ENCODE measurements around the gene DDX20. TPM values are rescaled to one million over a fixed set of nuclear protein-coding genes. Genes with fewer than 3 reads are reported as not detected.

DDX20 gene
- total RNA-seq, 4 donors from 2014 or later = 16.0 to 25.0 (median 21.5) TPM

- H3K36me3 ChIP-seq = no peaks in the 10 kb centered on the region
- no peaks in the 10 kb centered on the region for H3K9me3 ChIP-seq
- WGBS = 89% methylated on average over 4 of the region's 4 CpGs
- no peak overlapping the region for H3K27ac ChIP-seq
- H3K27me3 ChIP-seq = no peaks in the 10 kb centered on the region
- DNase-seq (ENCODE audit: low spot score in 2 of 2) = no peak
- TF ChIP-seq EP300 (IDR thresholded peaks at IDR 0.05) (no peak), POLR2AphosphoS5 (IDR thresholded peaks at IDR 0.05) (no peak), POLR2A (IDR thresholded peaks at IDR 0.05) (no peak), CTCF (IDR thresholded peaks at IDR 0.05) (no peak)
- H3K4me1 ChIP-seq = peaks cover 3% of the 10 kb centered on the region
- H3K4me3 ChIP-seq = no peak overlapping the region
Observed at GRCh38 chr1:111784273-111784901, 28.7 kb downstream of the DDX20 start.

GRCh38 chr1:111786669-111787207, 31.0 kb downstream of the DDX20 start:
- 96% methylated on average over 8 of the region's 9 CpGs for WGBS
- Histone ChIP-seq H3K4me3 (no peak overlapping the region), H3K9me3 (no peaks in the 10 kb centered on the region), H3K27me3 (no peaks in the 10 kb centered on the region), H3K4me1 (peaks cover 3% of the 10 kb centered on the region), H3K36me3 (no peaks in the 10 kb centered on the region), H3K27ac (no peak overlapping the region)
- no peak for TF ChIP-seq POLR2AphosphoS5 (IDR thresholded peaks at IDR 0.05)
- TF ChIP-seq CTCF (IDR thresholded peaks at IDR 0.05) = no peak
- no peak for TF ChIP-seq POLR2A (IDR thresholded peaks at IDR 0.05)
- TF ChIP-seq EP300 (IDR thresholded peaks at IDR 0.05) = no peak
- no peak for DNase-seq (ENCODE audit: low spot score in 2 of 2)

- Histone ChIP-seq H3K4me1 (peaks cover 3% of the 10 kb centered on the region), H3K9me3 (no peaks in the 10 kb centered on the region), H3K36me3 (no peaks in the 10 kb centered on the region), H3K4me3 (no peak overlapping the region), H3K27ac (no peak overlapping the region), H3K27me3 (no peaks in the 10 kb centered on the region)
- TF ChIP-seq CTCF (IDR thresholded peaks at IDR 0.05) = no peak
- no peak for TF ChIP-seq POLR2AphosphoS5 (IDR thresholded peaks at IDR 0.05)
- no peak for TF ChIP-seq POLR2A (IDR thresholded peaks at IDR 0.05)
- no peak for TF ChIP-seq EP300 (IDR thresholded peaks at IDR 0.05)
- WGBS = 77% methylated on average over 5 of the region's 5 CpGs
- no peak for DNase-seq (ENCODE audit: low spot score in 2 of 2)
Observed at GRCh38 chr1:111789142-111789541, 33.4 kb downstream of the DDX20 start.

- H3K36me3 ChIP-seq = no peaks in the 10 kb centered on the region
- no peak overlapping the region for H3K4me3 ChIP-seq
- peaks cover 3% of the 10 kb centered on the region for H3K4me1 ChIP-seq
- TF ChIP-seq POLR2AphosphoS5 (IDR thresholded peaks at IDR 0.05) (no peak), EP300 (IDR thresholded peaks at IDR 0.05) (no peak), CTCF (IDR thresholded peaks at IDR 0.05) (no peak), POLR2A (IDR thresholded peaks at IDR 0.05) (no peak)
- H3K27me3 ChIP-seq = no peaks in the 10 kb centered on the region
- 75% methylated on average over 2 of the region's 2 CpGs for WGBS
- H3K27ac ChIP-seq = no peak overlapping the region
- DNase-seq (ENCODE audit: low spot score in 2 of 2) = no peak
- H3K9me3 ChIP-seq = no peaks in the 10 kb centered on the region
Observed at GRCh38 chr1:111789666-111790316, 34.1 kb downstream of the DDX20 start.

- TF ChIP-seq EP300 (IDR thresholded peaks at IDR 0.05) (no peak), POLR2A (IDR thresholded peaks at IDR 0.05) (no peak)
- peaks cover 3% of the 10 kb centered on the region for H3K4me1 ChIP-seq
- no peaks in the 10 kb centered on the region for H3K36me3 ChIP-seq
- no peak overlapping the region for H3K27ac ChIP-seq
- DNase-seq (ENCODE audit: low spot score in 2 of 2) = no peak
- 76% methylated on average over 6 of the region's 6 CpGs for WGBS
- no peaks in the 10 kb centered on the region for H3K9me3 ChIP-seq
- no peak overlapping the region for H3K4me3 ChIP-seq
- no peaks in the 10 kb centered on the region for H3K27me3 ChIP-seq
Observed at GRCh38 chr1:111791776-111792175, 36.1 kb downstream of the DDX20 start.
